Coronary artery (tissue), 2 donors: Measurements from ENCODE around the gene HCAR2.

ENCODE experiments used
- DNase-seq: peaks from one replicate; pipeline ENCODE4 v3.0.0-alpha.2; 2017; ENCODE audit warnings: low spot score
- H3K27ac ChIP-seq, 2 donors: fragments of 200-600 bp; sonication (generic); one replicate each; pipeline ENCODE4 v1.5.1; 2016 to 2019
- H3K4me3 ChIP-seq: fragments of 200-600 bp; sonication (generic); 2 replicates; pipeline ENCODE4 v1.5.1; 2016; ENCODE audit warnings: mild to moderate bottlenecking, moderate library complexity
- CTCF ChIP-seq: fragments of 200-600 bp; sonication (generic); IDR thresholded peaks from one replicate; pipeline ENCODE4 v1.5.1; 2019; ENCODE audit warnings: antibody characterized with exemption

The HCAR2 gene

GRCh38 chr12:122740351-122740750, 37.2 kb upstream of the HCAR2 start:
- Histone ChIP-seq H3K4me3 (no peak overlapping the region), H3K27ac (no peak overlapping the region)
- DNase-seq = no peak
- TF ChIP-seq CTCF = no peak

- Histone ChIP-seq H3K4me3 (no peak overlapping the region), H3K27ac (no peak overlapping the region)
- no peak for DNase-seq
- TF ChIP-seq CTCF = no peak
Observed at GRCh38 chr12:122738571-122738970, 35.4 kb upstream of the HCAR2 start.

GRCh38 chr12:122732611-122733010, 29.5 kb upstream of the HCAR2 start:
- Histone ChIP-seq H3K27ac (no peak overlapping the region), H3K4me3 (no peak overlapping the region)
- DNase-seq = no peak
- no peak for TF ChIP-seq CTCF

GRCh38 chr12:122732170-122732569, 29.0 kb upstream of the HCAR2 start:
- no peak overlapping the region for H3K27ac ChIP-seq
- no peak for DNase-seq
- no peak for TF ChIP-seq CTCF
- no peak overlapping the region for H3K4me3 ChIP-seq

GRCh38 chr12:122730215-122731014, 27.3 kb upstream of the HCAR2 start, which contains the start of gene HCAR1:
Gene HCAR1 (minus strand): TSS chr12:122730844. CDS start chr12:122730339, 505 bp downstream.
- H3K4me3 ChIP-seq = peak within 1 kb of the TSS; percentile 53
- no peak for TF ChIP-seq CTCF
- DNase-seq = no peak
- no peak within 1 kb of the TSS for H3K27ac ChIP-seq

- DNase-seq = no peak
- Histone ChIP-seq H3K4me3 (no peak overlapping the region), H3K27ac (no peak overlapping the region)
- no peak for TF ChIP-seq CTCF
Observed at GRCh38 chr12:122729583-122730214, 26.5 kb upstream of the HCAR2 start.
